K562 (cell line): Measurements from ENCODE around the gene CENPA. TPM values are rescaled to one million over a fixed set of nuclear protein-coding genes. Genes with fewer than 3 reads are reported as not detected.
A peak's percentile ranks its signal among the peaks of the same experiment; 100 is the strongest.

Source experiments
- ELF4 ChIP-seq: fragments of 450-650 bp; formaldehyde crosslinking; IDR thresholded peaks from 2 replicates; pipeline ENCODE4 v1.4.0; 2022; ENCODE audit warnings: missing genetic modification characterization
- ESRRA ChIP-seq: fragments of 450-650 bp; IDR thresholded peaks from 2 replicates; pipeline ENCODE4 v1.6.1; 2014; ENCODE audit warnings: low read depth, mild to moderate bottlenecking, moderate library complexity, borderline replicate concordance
- FOSL1 ChIP-seq: fragments of 200-800 bp; sonication (Bioruptor generic); conservative IDR thresholded peaks from 2 replicates; pipeline ENCODE4 v1.6.1; 2016; ENCODE audit warnings: missing genetic modification characterization, missing compliant biosample characterization
- GATAD2B ChIP-seq: fragments of 450-650 bp; IDR thresholded peaks from 2 replicates; pipeline ENCODE4 v1.6.1; 2017; ENCODE audit warnings: mild to moderate bottlenecking, borderline replicate concordance
- HDAC2 ChIP-seq: fragments of 450-650 bp; IDR thresholded peaks from 2 replicates; pipeline ENCODE4 v1.6.1; 2016; ENCODE audit warnings: mild to moderate bottlenecking
- HNRNPLL ChIP-seq: fragments of 200-400 bp; formaldehyde crosslinking; IDR thresholded peaks from 2 replicates; pipeline ENCODE4 v1.6.1; 2017; ENCODE audit warnings: low read length, low read depth, mild to moderate bottlenecking; ENCODE audit not compliant: poor library complexity, severe bottlenecking
- HNRNPUL1 ChIP-seq: fragments of 200-400 bp; formaldehyde crosslinking; IDR thresholded peaks from 2 replicates; pipeline ENCODE4 v1.6.1; 2017; ENCODE audit warnings: low read length
- KDM4B ChIP-seq, 2 experiments: fragments of 450-650 bp in 1 of 2; sonication (generic) in 1 of 2; IDR thresholded peaks; 2 replicates each; pipeline ENCODE4 v1.6.1; 2016 to 2017; ENCODE audit warnings: borderline replicate concordance in 2 of 2, antibody characterized with exemption in 1 of 2, low read depth in 1 of 2, mild to moderate bottlenecking in 1 of 2
- MCM2 ChIP-seq: fragments of 450-650 bp; IDR thresholded peaks from 2 replicates; pipeline ENCODE4 v1.6.1; 2017; ENCODE audit warnings: low read depth, mild to moderate bottlenecking
- MCM5 ChIP-seq: fragments of 450-650 bp; IDR thresholded peaks from 2 replicates; pipeline ENCODE4 v1.6.1; 2016; ENCODE audit warnings: low read depth
- NFE2 ChIP-seq: IDR thresholded peaks from 2 replicates; pipeline ENCODE4 v1.6.1; 2014; ENCODE audit warnings: antibody characterized with exemption, low read depth
- NFE2L1 ChIP-seq: fragments of 450-650 bp; IDR thresholded peaks from 2 replicates; pipeline ENCODE4 v1.6.1; 2016; ENCODE audit warnings: missing genetic modification characterization, low read depth, mild to moderate bottlenecking, missing compliant biosample characterization, moderate library complexity, borderline replicate concordance
- NFXL1 ChIP-seq: fragments of 450-650 bp; formaldehyde crosslinking; IDR thresholded peaks from 2 replicates; pipeline ENCODE4 v1.4.0; 2021; ENCODE audit warnings: mild to moderate bottlenecking
- NR2F6 ChIP-seq: fragments of 450-650 bp; formaldehyde crosslinking; IDR thresholded peaks from 2 replicates; pipeline ENCODE4 v1.4.0; 2020; ENCODE audit warnings: mild to moderate bottlenecking
- PCBP1 ChIP-seq: fragments of 200-400 bp; formaldehyde crosslinking; IDR thresholded peaks from 2 replicates; pipeline ENCODE4 v1.6.1; 2018; ENCODE audit warnings: mild to moderate bottlenecking, low read depth, low read length; ENCODE audit not compliant: poor library complexity, severe bottlenecking
- RBM22 ChIP-seq: fragments of 200-400 bp; formaldehyde crosslinking; IDR thresholded peaks from 2 replicates; pipeline ENCODE4 v1.6.1; 2018; ENCODE audit warnings: low read length, low read depth; ENCODE audit not compliant: poor library complexity, severe bottlenecking
- SMAD2 ChIP-seq: fragments of 150-350 bp; IDR thresholded peaks from 2 replicates; pipeline ENCODE4 v1.6.1; 2014; ENCODE audit warnings: low read depth, mild to moderate bottlenecking, low read length
- SNIP1 ChIP-seq: fragments of 450-650 bp; IDR thresholded peaks from 2 replicates; pipeline ENCODE4 v1.7.1; 2017; ENCODE audit warnings: low read depth, mild to moderate bottlenecking
- STAG1 ChIP-seq: sonication (generic); formaldehyde crosslinking; IDR thresholded peaks from 2 replicates; pipeline ENCODE4 v1.5.0; 2020; ENCODE audit warnings: missing genetic modification reagents, borderline replicate concordance
- XRCC5 ChIP-seq: fragments of 200-400 bp; formaldehyde crosslinking; IDR thresholded peaks from 2 replicates; pipeline ENCODE4 v1.6.1; 2017; ENCODE audit warnings: low read depth, mild to moderate bottlenecking, low read length
- ZBTB1 ChIP-seq: sonication (generic); formaldehyde crosslinking; IDR thresholded peaks from 2 replicates; pipeline ENCODE4 v1.8.1; 2023; ENCODE audit warnings: missing genetic modification reagents, low read depth, mild to moderate bottlenecking, borderline replicate concordance
- ZNF124 ChIP-seq: sonication (generic); formaldehyde crosslinking; IDR thresholded peaks from 2 replicates; pipeline ENCODE4 v1.8.1; 2022; ENCODE audit warnings: missing genetic modification reagents
- ZNF41 ChIP-seq: fragments of 250-450 bp; sonication (Bioruptor Pico); conservative IDR thresholded peaks from 2 replicates; pipeline ENCODE4 v1.4.0; 2020; ENCODE audit warnings: mild to moderate bottlenecking
- polyA plus RNA-seq, 8 experiments: library from polyadenylated mRNA; depleted of rRNA in 4 of 8; stranded (reverse) in 5 of 8; unstranded in 3 of 8; fragments of >200 nt; fragmentation: Nextera tagmentation in 2 of 8; fragmentation: Illumina TruSeq in 1 of 8; extraction: Ambion mirVana in 2 of 8; extraction: Trizol in 1 of 8; gene quantifications; 2 replicates each; pipeline versions ENCODE4 v1.2.1 to v1.2.3, GENCODE V29; 2011 to 2014; ENCODE audit warnings: inconsistent platforms in 1 of 8, missing spikeins in 1 of 8
- total RNA-seq, 7 experiments: library from RNA; depleted of rRNA in 6 of 7; stranded (reverse); fragments of >200 nt in 6 of 7; fragmentation: Illumina TruSeq in 2 of 7; extraction: Trizol in 2 of 7; gene quantifications; 2 replicates each; pipeline versions ENCODE4 v1.2.1 to v1.2.3, GENCODE V29; 2011 to 2021; ENCODE audit warnings: low replicate concordance in 1 of 7
- TF ChIP-seq, protein P1 (sequence below): fragments of 450-650 bp; formaldehyde crosslinking; IDR thresholded peaks from 2 replicates; pipeline ENCODE4 v1.4.0; 2020; ENCODE audit warnings: mild to moderate bottlenecking, mixed read lengths
- TF ChIP-seq, protein P2 (sequence below): sonication (generic); formaldehyde crosslinking; IDR thresholded peaks from 2 replicates; pipeline ENCODE4 v1.8.1; 2023; ENCODE audit warnings: mild to moderate bottlenecking, missing genetic modification reagents
- TF ChIP-seq, protein P3 (sequence below): fragments of 250-450 bp; sonication (Bioruptor Pico); IDR thresholded peaks from 2 replicates; pipeline ENCODE4 v1.8.0; 2022; ENCODE audit warnings: moderate library complexity, mild to moderate bottlenecking, inconsistent platforms

Gene CENPA
- total and polyA plus RNA-seq, 9 of the 15 experiments (the other 6 are each of a cell fraction or from before 2014, with no cell fraction given), result 11.3 to 61.7 (median 44.7) TPM

DNA sequence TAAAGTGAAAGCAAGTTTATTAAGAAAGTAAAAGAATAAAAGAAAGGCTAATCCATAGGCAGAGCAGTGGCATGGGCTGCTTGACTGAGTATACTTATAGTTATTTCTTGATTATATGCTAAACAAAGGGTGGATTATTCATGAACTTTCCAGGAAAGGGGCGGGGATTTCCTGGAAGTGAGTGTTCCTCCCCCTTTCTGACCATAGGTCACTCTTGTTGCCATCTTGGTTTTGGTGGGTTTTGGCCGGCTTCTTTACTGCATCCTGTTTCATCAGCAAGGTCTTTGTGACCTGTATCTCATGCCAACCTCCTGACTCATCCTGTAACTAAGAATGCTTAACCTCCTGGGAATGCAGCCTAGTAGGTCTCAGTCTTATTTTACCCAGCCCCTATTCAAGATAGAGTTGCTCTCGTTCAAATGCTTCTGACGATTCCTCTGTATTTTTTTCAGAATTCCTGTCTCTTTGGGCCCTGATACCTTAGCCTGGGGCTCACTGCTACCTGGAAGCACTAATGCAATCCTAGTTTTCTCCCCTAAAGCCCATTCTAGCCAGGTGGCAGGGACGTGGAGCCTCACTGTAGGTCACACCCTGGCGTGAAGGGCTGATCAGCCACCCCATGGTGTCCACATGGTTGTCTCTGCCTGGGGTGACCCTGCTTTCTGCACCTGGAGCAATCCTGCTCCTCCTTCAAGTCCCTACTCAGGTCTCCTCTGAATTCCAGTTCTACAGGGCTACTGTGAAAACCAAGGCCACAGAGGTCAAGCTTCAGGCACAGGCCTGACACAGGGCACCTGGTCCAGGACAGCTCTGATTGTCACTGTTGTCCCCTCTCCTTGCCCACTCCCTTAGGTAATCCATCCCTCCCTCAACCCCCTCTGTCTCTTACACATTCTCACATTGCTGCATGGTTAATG, 27.7 kb upstream of the CENPA start (continued):
- TF ChIP-seq ZNF41, result no peak; the same call in 1 of the 2 replicates
- TF ChIP-seq GATAD2B, result no peak
- TF ChIP-seq FOSL1 (tag), result peak; percentile 98
- no peak for TF ChIP-seq ZNF124
- no peak for TF ChIP-seq PCBP1
- peak; percentile 50; the same call in 1 of the 2 replicates for TF ChIP-seq HDAC2
- TF ChIP-seq MCM2, result no peak
- TF ChIP-seq, protein P1, sequence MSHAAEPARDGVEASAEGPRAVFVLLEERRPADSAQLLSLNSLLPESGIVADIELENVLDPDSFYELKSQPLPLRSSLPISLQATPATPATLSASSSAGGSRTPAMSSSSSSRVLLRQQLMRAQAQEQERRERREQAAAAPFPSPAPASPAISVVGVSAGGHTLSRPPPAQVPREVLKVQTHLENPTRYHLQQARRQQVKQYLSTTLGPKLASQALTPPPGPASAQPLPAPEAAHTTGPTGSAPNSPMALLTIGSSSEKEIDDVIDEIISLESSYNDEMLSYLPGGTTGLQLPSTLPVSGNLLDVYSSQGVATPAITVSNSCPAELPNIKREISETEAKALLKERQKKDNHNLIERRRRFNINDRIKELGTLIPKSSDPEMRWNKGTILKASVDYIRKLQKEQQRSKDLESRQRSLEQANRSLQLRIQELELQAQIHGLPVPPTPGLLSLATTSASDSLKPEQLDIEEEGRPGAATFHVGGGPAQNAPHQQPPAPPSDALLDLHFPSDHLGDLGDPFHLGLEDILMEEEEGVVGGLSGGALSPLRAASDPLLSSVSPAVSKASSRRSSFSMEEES (CRISPR knock-in tag), result peak; percentile 2; the same call in 1 of the 2 replicates
- 0 out of 2 replicates have a peak, but pooled peaks have one; percentile 20 for TF ChIP-seq NR2F6 (CRISPR knock-in tag)
- TF ChIP-seq ZBTB1 (CRISPR knock-in tag), result no peak
- TF ChIP-seq, protein P2, sequence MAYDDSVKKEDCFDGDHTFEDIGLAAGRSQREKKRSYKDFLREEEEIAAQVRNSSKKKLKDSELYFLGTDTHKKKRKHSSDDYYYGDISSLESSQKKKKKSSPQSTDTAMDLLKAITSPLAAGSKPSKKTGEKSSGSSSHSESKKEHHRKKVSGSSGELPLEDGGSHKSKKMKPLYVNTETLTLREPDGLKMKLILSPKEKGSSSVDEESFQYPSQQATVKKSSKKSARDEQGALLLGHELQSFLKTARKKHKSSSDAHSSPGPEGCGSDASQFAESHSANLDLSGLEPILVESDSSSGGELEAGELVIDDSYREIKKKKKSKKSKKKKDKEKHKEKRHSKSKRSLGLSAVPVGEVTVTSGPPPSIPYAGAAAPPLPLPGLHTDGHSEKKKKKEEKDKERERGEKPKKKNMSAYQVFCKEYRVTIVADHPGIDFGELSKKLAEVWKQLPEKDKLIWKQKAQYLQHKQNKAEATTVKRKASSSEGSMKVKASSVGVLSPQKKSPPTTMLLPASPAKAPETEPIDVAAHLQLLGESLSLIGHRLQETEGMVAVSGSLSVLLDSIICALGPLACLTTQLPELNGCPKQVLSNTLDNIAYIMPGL (CRISPR knock-in tag), result no peak
- no peak for TF ChIP-seq MCM5
- TF ChIP-seq ESRRA, result peak; percentile 93
- no peak for TF ChIP-seq XRCC5
- TF ChIP-seq STAG1 (CRISPR knock-in tag), result no peak
- no peak for TF ChIP-seq HNRNPLL
- TF ChIP-seq NFE2, result peak; percentile 68
- TF ChIP-seq, protein P3, sequence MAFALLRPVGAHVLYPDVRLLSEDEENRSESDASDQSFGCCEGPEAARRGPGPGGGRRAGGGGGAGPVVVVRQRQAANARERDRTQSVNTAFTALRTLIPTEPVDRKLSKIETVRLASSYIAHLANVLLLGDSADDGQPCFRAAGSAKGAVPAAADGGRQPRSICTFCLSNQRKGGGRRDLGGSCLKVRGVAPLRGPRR (CRISPR knock-in tag), result no peak; the same call in 1 of the 2 replicates
- no peak for TF ChIP-seq KDM4B (IDR thresholded peaks at IDR 0.05; ENCODE audit: borderline replicate concordance in 2 of 2, low read depth in 1 of 2)
- TF ChIP-seq NFE2L1 (tag), result no peak
- TF ChIP-seq NFXL1, result peak; percentile 61; the same call in 1 of the 2 replicates
- TF ChIP-seq SMAD2, result no peak
- TF ChIP-seq SNIP1, result no peak
- TF ChIP-seq RBM22, result no peak
- TF ChIP-seq HNRNPUL1, result no peak
- TF ChIP-seq ELF4 (CRISPR knock-in tag), result no peak
